DND-41 (cell line): Measurements from ENCODE around the gene SYCP2.

Experiments
- ATAC-seq: fragments of 200-7000 bp; cut with Tn5 transposase; 3 replicates; pipeline ENCODE4 v1.9.1; 2021; ENCODE audit warnings: low read depth; ENCODE audit not compliant: insufficient read depth
- DNase-seq: peaks from one replicate; pipeline ENCODE4 v3.0.0-alpha.2; 2020
- H2AFZ ChIP-seq: 2 replicates; pipeline ENCODE4 v1.6.0; 2012; ENCODE audit warnings: low read depth, low read length
- H3K27ac ChIP-seq: 2 replicates; pipeline ENCODE4 v1.5.1; 2012; ENCODE audit warnings: low read length, inconsistent platforms
- H3K27me3 ChIP-seq: fragments of 200-600 bp; sonication (generic); 2 replicates; pipeline ENCODE4 v1.6.0; 2012; ENCODE audit warnings: low read length, mild to moderate bottlenecking, inconsistent platforms; ENCODE audit not compliant: insufficient read depth, poor library complexity
- H3K36me3 ChIP-seq: 2 replicates; pipeline ENCODE4 v1.5.1; 2012; ENCODE audit warnings: low read length, inconsistent platforms; ENCODE audit not compliant: insufficient read depth
- H3K4me1 ChIP-seq: 2 replicates; pipeline ENCODE4 v1.5.1; 2012; ENCODE audit warnings: mild to moderate bottlenecking, low read length; ENCODE audit not compliant: insufficient read depth
- H3K4me2 ChIP-seq: 2 replicates; pipeline ENCODE4 v1.6.0; 2012; ENCODE audit warnings: mild to moderate bottlenecking, moderate library complexity, low read length, inconsistent platforms; ENCODE audit not compliant: insufficient read depth
- H3K4me3 ChIP-seq, 2 experiments: fragments of 200-600 bp in 1 of 2; shearing (Covaris generic) in 1 of 2; 2 replicates each; pipeline ENCODE4 v1.5.1; 2012 to 2016; ENCODE audit warnings: inconsistent platforms in 2 of 2, low read length in 2 of 2, mild to moderate bottlenecking in 2 of 2, low read depth in 1 of 2, moderate library complexity in 1 of 2
- H3K79me2 ChIP-seq: 2 replicates; pipeline ENCODE4 v1.6.0; 2012; ENCODE audit warnings: low read length, inconsistent platforms; ENCODE audit not compliant: insufficient read depth
- H3K9ac ChIP-seq: 2 replicates; pipeline ENCODE4 v1.6.0; 2012; ENCODE audit warnings: low read depth, mild to moderate bottlenecking, inconsistent platforms, low read length, moderate library complexity
- H3K9me3 ChIP-seq: 2 replicates; pipeline ENCODE4 v1.5.1; 2012; ENCODE audit warnings: low read length, moderate library complexity, mild to moderate bottlenecking, inconsistent platforms; ENCODE audit not compliant: insufficient read depth, severe bottlenecking
- H4K20me1 ChIP-seq: 2 replicates; pipeline ENCODE4 v1.6.0; 2012; ENCODE audit warnings: low read length; ENCODE audit not compliant: insufficient read depth
- EZH2 ChIP-seq: IDR thresholded peaks from 3 replicates; pipeline ENCODE4 v1.6.1; 2012; ENCODE audit warnings: borderline replicate concordance, low read depth, mild to moderate bottlenecking, moderate library complexity, low read length, inconsistent platforms; ENCODE audit not compliant: severe bottlenecking
- TF ChIP-seq, protein P1 (sequence below): IDR thresholded peaks from 2 replicates; pipeline ENCODE4 v1.5.1; 2012; ENCODE audit warnings: borderline replicate concordance, low read length, moderate library complexity, mild to moderate bottlenecking; ENCODE audit not compliant: poor library complexity, severe bottlenecking; ENCODE audit errors: extremely low read depth

SYCP2 gene

GRCh38 chr20:59932616-59933295 lies 681 bp downstream of the SYCP2 start:
- peaks cover 12% of the 10 kb centered on the region for H3K27me3 ChIP-seq
- H2AFZ ChIP-seq, result no peak overlapping the region
- no peak overlapping the region for H3K27ac ChIP-seq
- H3K9ac ChIP-seq, result no peak overlapping the region
- no peak overlapping the region for H3K4me2 ChIP-seq
- no peaks in the 10 kb centered on the region for H3K79me2 ChIP-seq
- H4K20me1 ChIP-seq, result no peaks in the 10 kb centered on the region
- H3K4me3 ChIP-seq, result no peak overlapping the region
- TF ChIP-seq, protein P1, sequence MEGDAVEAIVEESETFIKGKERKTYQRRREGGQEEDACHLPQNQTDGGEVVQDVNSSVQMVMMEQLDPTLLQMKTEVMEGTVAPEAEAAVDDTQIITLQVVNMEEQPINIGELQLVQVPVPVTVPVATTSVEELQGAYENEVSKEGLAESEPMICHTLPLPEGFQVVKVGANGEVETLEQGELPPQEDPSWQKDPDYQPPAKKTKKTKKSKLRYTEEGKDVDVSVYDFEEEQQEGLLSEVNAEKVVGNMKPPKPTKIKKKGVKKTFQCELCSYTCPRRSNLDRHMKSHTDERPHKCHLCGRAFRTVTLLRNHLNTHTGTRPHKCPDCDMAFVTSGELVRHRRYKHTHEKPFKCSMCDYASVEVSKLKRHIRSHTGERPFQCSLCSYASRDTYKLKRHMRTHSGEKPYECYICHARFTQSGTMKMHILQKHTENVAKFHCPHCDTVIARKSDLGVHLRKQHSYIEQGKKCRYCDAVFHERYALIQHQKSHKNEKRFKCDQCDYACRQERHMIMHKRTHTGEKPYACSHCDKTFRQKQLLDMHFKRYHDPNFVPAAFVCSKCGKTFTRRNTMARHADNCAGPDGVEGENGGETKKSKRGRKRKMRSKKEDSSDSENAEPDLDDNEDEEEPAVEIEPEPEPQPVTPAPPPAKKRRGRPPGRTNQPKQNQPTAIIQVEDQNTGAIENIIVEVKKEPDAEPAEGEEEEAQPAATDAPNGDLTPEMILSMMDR, result no peak
- no peak for TF ChIP-seq EZH2
- DNase-seq (no peak), ATAC-seq (no peak)
- H3K4me1 ChIP-seq, result no peaks in the 10 kb centered on the region
- no peaks in the 10 kb centered on the region for H3K36me3 ChIP-seq
- H3K9me3 ChIP-seq, result no peaks in the 10 kb centered on the region

DNA sequence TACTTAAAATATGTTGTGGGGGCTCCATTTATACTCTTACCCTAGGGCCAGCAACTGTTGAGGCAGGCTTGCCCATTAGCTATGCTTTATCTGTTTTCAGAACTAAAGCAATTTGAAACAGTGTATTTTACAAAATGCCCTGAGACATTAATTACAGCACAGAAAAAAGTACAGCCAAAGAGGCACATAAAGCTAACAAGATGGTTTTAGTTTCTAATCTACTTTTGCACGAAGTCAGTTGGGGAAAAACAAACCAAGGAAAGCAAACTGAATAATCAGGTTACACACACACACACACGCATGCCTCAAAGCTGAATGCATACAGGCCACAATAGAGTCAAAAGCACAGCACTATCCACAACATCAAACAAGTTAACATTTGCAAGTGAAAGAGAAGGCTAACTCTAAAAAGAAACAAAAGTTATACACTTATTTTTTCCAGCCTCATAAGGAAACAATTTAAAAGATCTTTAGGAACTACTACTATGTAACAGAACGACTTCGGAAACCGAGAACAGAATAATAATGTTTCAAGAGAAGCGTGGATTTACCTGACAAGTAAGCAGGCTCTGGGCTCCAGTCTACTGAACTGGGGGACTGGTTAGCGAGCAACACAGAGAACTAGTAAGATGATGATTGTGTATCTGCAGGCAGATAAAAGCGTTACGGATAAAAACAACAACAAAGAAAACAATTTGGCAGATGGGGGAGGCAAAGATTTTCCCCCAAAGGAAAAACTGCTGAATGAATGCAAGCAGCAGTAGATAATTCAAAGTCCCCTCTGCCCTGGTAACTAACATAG lies 1.7 kb downstream of the SYCP2 start:
- Histone ChIP-seq H3K36me3 (no peaks in the 10 kb centered on the region), H2AFZ (no peak overlapping the region), H3K4me1 (no peaks in the 10 kb centered on the region), H3K9ac (no peak overlapping the region), H3K4me3 (no peak overlapping the region), H3K27ac (no peak overlapping the region), H3K9me3 (no peaks in the 10 kb centered on the region), H3K4me2 (no peak overlapping the region), H3K27me3 (peaks cover 17% of the 10 kb centered on the region), H3K79me2 (no peaks in the 10 kb centered on the region), H4K20me1 (no peaks in the 10 kb centered on the region)
- no peak for ATAC-seq
- no peak for DNase-seq
- TF ChIP-seq, protein P1, result no peak
- TF ChIP-seq EZH2, result no peak

DNA sequence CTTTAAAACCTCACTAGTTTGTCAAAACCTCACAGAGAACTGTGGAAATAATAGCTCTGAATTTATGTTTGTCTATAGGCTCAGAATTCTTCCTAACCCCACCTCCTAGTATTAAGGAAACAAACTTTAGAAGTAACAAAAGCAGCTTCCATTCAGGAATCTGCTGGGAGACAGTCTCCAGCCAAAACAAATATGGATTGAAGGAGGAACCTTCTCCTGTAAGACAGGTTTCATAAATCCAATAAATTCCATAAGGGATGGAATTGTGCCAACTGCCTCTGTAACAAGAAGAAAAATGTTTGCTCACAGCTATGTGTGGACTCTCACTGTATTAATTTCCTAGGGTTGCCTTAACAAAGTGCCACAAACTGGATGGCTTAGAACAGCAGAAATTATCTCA lies 7.5 kb downstream of the SYCP2 start:
- Histone ChIP-seq H3K27me3 (peaks cover 42% of the 10 kb centered on the region), H3K4me3 (no peak overlapping the region), H3K4me2 (no peak overlapping the region), H3K27ac (no peak overlapping the region), H3K79me2 (no peaks in the 10 kb centered on the region), H3K36me3 (no peaks in the 10 kb centered on the region), H3K9ac (no peak overlapping the region), H3K4me1 (no peaks in the 10 kb centered on the region), H4K20me1 (no peaks in the 10 kb centered on the region), H3K9me3 (no peaks in the 10 kb centered on the region), H2AFZ (no peak overlapping the region)
- ATAC-seq (no peak), DNase-seq (no peak)
- TF ChIP-seq, protein P1, result no peak
- TF ChIP-seq EZH2, result no peak
